NB4 (cell line): Measurements from ENCODE around the gene HSPE1.

Source experiments
- CTCF ChIP-seq: IDR thresholded peaks from one replicate; pipeline ENCODE4 v1.5.1; 2012; ENCODE audit warnings: low read depth, low read length
- MAX ChIP-seq: IDR thresholded peaks from 2 replicates; pipeline ENCODE4 v1.6.1; 2011; ENCODE audit warnings: low read depth, low read length
- MYC ChIP-seq: IDR thresholded peaks from 2 replicates; pipeline ENCODE4 v1.6.1; 2011; ENCODE audit warnings: low read depth, low read length
- POLR2A ChIP-seq: IDR thresholded peaks from 2 replicates; pipeline ENCODE4 v1.6.1; 2011; ENCODE audit warnings: mild to moderate bottlenecking; ENCODE audit not compliant: insufficient read length; ENCODE audit errors: extremely low read depth

GRCh38 chr2:197472166-197472565 lies 28.0 kb upstream of the HSPE1 start:
- no peak for TF ChIP-seq CTCF
- TF ChIP-seq MAX, result no peak
- TF ChIP-seq POLR2A, result no peak
- no peak for TF ChIP-seq MYC
